ENCODE measurements around the gene RHOB.
"Not testable (repeated sequence)": the region's sequence is repeated elsewhere in the genome, so short reads cannot be mapped to it uniquely, and the experiment has no call there.

RHOB gene

DNA sequence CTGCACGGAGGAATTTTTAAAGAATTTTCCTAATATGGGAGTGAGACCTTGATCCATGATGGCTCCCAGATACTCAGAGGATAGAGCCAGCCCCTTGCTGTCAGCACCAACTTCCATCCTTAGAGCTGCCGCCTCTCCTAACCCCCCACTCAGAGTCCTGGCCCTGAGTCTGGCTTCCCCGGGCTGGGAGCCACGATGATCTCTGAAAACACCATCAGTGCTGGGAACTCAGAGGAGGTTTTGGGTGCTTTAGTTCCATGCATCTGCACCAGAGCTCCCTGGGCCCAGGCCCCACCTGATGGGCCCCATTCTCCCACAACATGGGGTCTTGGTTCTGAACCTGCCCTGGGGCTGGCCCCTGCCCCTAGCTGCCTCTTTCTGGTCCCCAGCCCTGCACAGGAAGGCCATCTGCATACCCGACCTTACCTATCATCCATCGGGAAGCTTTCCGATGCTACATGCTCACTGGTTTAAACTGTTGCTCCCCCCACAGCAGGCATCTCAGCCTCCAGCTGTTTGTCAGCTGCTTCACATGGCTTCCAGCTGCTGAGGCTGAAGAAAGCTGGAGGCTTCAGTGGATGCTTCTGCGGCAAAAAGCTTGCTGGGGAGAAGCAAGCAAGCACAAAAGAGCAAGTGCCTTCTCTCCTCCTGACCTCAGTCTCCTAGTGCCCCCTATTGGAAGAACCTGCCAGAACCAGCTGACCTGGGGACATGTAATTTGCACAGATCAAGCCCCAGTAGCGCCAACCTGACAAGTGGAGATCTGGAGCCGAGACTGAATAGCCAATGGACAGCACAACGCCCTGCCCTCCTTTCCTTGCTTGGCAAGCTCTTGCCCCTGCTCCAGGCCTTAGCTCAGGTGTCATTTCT is 24.2 kb upstream of the RHOB start:
- DNase-seq: peak in 1 of 2 donors; percentile 17

DNA sequence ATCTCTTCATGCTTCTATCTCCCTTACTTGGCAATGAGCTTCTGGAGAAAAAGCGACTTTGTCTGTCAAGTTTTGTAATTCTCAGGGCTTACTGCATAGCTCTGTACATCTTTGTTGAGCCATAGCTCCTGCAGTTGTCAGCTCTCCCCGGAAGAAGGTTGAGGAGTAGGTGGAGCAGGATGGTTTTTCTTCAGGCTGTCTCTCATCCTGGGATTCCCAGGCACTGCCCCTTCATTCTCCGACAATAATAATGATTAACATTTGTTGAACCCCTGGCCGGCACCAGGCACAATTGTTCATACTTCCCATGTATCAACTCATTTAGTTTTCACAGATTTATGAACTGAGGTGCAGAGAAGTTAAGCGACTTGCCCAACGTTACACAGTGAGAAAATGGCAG is 23.5 kb upstream of the RHOB start:
- no peak for DNase-seq

DNA sequence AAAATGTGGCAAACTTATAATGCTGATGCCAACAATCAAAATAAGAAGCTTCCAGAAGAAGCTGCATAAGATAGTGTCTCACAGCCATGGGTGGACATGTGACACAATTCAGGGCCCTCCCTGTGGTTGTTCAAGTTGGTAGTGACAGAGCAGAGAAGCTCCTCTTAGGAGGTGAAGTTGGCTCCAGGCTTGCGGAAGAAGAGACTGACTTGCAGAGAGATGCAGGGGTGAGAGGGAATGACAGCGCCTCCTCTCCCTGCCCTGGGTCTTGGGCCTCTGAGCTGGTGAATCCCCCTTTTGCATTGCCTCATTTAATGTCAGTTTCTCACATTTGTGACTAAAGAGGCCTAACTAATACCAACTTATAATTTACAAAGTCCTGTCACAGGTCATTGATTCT is 23.0 kb upstream of the RHOB start:
- DNase-seq: no peak

DNA sequence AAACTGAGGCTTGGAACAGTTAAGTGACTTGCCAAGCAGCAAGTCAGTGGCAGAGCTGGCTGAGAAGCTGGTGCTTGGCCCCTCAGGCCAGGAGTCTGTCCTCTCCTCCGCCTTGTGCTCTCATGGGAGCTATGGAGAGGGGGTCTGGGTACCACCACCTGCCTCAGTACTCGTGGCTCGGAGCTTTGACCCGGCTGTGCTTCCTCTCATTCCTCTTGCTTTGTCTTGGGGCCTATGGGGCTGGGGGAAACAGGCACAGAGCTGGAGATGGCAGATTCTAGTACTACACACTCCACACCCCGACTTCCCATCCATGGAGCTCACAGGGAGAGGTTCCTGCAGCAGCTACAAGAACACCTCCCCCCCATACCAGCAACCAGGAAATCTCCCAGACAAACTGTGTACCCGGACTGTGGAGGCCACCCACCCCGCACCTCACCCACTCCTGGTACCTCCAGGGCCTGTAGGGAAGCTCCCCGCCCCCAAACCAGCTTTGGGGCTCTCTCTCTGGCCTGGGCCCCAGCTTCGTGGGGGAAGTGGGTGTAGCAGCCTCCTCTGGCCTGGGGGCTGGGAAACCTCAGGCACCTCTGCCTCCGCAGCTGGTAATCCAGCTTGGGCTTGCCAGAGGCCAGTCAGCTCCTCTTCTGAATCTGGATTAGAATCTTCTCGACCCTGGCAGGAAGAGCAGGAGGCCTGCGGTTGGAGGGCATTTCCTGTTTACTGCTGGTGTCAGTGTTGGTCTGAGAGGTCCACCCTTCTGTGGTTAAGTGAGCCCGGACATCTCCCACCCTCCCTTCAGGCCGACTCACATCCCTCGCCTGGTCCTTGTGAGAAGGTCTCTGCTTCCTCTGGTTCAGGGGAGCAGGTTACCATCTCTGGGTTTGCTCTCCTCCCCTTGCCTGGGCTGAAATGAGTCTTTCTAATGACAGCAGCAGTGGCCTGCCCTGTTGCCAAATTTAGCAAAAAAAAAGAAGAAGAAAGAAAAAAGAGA is 22.3 kb upstream of the RHOB start:
- DNase-seq: peak; percentile 34 to 69

DNA sequence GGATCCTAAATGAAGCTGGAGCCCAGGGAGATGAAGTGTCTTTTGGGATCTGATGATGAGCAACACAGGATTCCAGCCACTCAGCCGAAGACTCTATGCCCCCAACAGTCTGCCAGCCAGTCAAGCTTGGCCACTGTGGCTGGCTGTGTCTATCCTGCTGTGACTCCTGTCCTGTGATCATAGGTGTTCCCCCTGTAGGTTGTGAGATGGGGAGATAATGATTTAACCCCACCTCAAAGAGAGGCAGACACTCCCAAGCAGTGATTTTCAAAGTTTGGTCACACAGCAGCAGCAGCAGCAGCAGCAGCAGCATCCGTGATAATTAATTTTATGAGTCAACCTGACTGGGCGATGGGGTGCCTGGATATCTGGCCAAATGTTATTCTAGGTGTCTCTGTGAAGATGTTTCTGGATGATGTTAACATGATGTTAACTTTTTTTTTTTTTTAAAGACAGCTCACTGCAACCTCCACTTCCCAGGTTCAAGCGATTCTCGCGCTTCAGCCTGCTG is 21.4 kb upstream of the RHOB start:
- DNase-seq: no peak

DNA sequence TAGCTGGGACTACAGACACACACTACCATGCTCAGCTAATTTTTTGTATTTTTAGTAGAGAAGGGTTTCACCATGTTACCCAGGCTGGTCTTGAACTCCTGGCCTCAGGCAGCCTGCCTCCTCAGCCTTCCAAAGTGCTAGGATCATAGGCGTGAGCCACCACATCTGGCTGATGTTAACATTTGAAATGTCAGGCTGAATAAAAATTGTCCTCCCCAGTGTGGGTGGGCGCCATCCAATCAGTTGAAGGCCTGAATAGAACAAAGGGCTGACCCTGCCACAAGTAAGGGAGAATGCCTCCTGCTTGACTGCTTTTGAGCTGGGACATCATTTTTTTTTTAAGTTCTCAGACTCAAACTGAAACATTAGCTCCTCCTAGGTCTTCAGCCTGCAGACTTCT is 21.0 kb upstream of the RHOB start:
- DNase-seq: no peak

DNA sequence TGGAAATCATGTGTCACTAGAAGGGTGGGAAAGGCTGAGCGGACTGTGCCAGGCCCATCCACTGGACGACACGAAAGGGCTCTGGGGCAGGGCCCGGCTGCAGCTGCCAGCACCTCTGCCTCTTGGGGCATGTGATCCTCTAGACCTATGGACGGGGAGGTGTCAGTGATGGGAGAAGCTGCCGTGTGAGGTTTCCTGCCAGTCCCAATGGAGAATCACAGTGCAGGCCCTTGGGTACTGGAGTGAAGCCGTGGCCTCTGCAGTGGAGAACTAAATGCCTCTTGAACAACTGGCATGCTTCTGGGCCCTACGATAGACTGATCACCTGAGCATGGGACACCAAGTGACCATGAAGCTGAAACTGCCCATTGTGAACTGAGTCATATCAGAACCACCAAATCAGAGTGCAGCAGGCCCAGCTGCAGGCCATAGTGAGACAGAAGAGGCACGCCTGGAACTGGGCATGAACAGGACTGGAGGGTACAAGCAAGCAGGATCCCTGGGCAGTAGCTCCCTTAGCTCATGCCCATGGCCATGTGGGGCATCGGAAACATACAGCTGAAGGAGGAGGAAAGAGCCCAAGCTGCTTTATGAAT is 18.8 kb upstream of the RHOB start:
- no peak for DNase-seq

DNA sequence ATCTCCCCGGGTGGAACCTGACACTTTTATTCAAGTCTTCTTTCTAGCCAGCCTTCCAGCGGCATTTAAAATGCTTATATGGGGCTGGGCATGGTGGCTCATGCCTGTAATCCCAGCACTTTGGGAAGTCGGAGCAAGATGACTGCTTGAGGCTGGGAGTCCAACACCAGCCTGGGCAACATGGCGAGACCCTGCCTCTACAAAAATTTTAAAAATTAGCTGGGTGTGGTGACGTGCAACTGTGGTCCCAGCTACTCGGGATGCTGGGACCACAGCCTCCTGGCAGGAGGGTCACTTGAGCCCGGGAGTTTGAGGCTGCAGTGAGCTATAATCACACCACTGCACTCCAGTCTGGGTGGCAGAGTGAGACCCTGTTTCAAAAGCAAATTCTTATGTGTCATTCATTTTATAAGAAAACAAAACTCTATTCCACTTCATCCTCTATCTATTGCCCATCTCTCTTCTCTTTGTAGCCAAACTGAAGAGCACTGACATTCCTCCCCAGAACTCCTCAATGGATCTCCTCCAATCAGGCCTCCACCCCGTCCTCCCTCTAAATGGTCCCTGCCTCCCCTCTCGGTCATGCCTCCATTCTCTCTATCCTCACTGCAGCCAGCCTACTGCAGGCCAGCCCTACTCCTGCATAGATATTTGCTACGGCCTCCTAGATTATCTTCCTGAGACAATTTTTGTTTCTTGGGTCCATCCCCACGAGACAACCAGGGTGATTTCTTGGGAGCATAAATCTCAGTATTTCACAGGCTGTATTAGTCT is 18.0 kb upstream of the RHOB start:
- no peak for DNase-seq

DNA sequence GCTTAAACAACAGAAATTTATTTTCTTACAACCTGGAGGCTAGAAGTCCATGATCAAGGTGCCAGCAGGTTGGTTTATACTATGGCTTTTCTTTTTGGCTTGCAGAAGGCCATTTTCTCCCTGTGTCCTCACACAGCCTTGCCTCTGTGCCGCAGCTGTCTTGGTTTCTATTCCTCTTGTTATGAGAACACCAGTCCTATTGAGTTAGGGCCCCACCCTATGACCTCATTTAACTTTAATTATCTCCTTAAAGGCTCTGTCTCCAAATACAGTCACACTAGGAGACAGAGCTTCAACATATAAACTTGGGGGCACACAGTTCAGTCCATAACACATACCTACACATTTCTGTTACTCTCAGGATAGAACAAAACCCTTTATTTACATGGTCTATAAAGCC is 17.3 kb upstream of the RHOB start:
- DNase-seq: peak in 1 of 2 donors; percentile 57

DNA sequence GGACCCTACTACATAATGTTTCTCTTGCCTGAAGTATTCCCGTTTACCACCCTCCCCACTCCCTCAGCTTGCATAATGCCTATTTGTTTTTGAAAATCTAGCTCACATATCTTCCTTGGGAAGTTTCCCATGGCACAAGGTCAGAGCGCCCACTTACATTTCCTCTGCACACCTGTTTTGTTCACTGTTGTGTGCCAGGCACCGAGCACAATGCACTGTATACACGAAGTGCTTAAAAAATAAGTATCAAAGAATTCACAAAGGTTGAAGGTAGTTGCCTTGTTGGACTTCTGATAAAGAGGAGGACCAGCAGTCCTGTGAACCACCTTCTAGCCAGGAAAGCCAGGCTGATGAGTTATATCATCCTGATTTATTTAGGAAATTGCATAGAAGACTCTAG is 16.8 kb upstream of the RHOB start:
- DNase-seq: no peak

DNA sequence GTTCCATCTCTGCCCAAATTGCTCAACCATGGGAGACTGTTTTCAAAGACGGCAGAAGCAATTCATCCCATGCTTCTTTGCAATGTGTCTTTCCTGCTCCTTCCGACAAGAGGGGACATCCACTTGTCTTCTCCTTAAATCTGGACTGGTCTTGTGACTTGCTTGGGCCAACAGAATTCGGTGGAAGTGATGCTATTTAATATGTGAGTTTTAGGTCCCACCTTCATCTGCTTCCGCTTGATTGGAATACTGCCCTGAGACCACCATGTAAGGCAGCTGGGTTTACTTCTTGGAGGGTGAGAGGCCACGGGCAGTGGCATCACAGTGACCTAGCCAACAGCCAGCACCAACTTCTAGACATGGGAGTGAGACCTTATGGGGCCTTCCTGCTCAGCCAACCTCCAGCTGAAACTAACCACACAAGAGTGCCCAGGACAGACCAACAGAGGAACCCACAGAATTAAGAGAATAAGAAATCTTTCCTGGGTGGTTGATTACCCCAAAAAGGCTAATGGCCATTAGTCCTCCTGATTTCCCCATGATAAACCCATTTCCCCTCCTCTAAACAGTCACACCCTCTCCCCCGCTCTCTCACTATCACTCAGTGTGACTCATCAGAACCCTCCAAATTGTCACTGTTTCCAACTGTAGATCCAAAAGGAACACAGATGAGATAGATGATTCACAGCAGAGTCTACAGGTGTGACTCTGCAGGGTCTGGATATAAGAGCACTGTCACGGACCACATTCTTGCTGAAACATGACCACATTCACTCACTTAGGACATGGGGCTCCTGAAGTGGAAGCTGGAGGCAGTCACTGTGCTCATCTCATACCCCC is 16.2 kb upstream of the RHOB start:
- no peak for DNase-seq

DNA sequence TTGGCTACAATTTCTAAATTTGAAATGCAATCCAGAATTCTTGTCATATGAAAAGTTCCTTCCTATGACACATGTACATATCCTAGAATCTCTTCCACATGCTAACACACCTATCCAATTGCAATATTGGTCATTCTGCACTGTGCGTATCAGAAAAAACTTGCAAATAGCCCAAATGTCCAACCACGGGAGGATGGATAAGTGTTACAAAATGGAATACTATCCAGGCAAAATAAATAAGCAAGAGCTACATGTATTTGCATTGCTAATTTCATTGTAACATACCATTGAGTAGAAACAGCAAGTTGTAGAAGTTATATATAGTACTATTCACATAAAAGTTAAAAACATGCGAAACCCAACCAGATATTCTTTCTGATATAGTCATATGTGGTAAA is 15.6 kb upstream of the RHOB start:
- DNase-seq: no peak

DNA sequence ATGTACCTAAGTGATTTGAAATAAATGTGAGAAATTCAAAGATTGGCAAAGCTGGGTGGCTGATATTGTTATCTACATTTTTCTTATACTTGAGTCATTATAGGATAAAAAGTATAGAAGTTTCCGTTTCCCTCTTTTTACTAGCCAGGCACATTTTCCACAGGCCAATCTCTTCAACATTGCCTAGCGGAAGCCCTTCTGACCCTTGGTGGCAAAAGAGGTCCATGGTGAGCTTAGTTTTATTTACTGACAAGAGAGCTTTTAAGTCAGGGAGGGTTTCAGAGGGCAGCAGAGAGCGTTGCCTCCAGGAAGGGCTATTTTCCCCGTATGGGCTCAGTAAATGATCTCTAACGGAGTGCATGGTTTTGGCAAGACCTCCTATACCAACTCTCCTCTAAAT is 15.1 kb upstream of the RHOB start:
- no peak for DNase-seq

DNA sequence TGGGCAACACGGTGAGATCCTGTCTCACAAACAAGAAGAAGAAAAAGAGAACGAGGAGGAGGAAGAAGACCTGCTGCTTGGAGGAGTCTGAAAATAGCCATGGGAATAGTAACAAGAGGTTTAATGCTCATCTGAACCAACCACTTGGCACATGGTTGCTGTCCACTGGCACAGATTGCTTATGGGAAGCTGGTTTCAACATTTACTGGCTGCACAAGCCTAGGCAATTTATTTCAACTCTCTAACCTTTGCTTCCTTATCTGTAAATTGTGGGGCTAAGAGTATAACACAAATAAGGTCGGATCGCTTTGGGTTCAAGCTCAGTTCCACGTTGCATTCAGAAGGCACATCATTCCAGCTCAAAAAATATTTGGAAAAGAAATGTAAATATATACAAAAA is 14.2 kb upstream of the RHOB start:
- DNase-seq: no peak

DNA sequence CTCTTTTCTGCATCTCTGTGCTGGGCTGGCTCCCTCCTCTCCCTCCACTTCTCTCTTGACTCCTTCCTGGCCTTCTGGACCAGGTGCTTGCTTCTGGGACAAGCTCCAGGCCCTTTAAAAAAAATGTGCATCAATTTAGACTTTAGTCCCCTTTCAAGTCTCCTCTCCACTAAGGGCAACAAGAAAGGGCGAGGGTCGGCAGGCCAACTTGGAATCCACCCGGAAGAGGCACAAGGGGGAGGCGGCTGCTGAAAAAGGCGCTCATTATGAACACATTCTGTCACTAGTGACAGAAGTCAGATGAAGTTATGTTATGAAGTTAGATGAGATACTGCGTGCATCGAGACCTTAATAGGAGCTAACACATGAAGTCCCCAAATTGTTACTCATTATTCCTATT is 13.6 kb upstream of the RHOB start:
- DNase-seq: no peak

DNA sequence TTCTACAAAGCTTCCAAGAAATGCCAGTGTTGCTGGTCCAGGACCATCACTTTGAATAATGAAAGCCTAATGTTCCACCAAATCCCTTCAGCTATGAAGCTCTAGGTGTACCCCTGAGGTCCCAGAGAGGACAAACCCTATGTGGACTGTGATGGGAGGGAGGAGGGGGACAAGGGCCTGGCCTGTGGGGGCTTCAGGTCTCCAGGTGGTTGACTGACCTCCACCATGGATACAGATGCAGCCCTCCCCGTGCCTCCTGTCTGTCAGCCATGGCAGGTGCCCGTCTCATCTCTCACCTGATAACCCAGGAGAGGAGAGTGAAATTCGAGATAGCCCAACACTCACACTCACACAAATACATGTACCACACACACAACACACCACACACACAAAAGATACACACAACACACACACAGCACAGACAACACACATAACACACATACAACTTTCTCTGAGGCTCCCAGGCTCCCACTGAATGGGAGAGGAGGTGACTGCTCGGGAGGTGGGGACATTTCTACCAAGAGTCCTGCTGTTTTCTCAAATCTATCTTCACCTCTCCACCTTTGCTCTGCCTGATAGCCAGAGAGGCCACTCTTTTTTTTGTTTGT is 12.8 kb upstream of the RHOB start:
- DNase-seq: no peak

DNA sequence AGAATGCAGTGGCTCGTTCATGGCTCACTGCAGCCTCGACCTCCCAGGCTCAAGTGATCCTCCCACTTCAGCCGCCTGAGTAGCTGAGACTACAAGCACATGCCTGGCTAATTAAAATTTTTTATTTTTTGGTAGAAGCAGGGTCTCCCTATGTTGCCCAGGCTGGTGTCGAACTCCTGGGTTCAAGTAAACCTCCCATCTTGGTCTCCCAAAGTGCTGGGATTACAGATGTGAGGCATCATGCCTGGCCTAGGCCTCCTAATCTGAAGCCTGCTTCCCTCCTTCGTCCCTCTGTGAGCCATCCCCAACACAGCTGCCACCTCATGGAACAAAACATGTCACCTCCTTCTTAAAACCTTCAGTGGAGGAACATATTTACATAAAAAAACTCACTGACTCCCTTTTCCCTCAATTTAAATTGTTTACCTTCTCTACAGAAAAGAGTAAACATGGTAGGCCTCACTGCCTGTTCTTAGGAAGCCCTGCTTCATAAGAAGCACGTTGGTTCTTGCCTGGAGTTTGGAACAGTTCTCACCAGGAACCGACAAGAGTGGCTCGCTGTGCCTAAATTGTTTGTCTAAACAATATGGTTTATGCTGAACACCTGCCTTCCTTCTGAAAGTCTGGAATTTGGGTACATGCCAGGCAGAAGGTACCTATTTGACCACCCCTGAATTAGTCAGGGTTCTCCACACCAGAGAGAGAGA is 12.1 kb upstream of the RHOB start:
- no peak for DNase-seq

DNA sequence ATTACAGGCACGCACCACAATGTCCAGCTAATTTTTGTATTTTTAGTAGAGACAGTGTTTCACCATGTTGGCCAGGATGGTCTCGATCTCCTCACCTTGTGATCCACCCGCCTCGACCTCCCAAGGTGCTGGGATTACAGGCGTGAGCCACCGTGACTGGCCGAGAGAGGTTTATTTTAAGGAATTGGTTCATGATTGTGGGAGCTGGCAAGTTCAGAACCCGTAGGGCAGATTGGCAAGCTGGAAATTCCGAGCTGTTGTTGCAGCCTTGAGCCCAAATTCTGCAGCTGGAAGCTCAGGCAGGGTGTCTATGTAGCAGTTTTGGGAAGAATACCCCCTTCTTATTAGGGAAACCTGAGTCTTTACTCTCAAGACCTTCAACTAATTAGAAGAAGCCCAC is 11.4 kb upstream of the RHOB start:
- not testable (repeated sequence) for DNase-seq

DNA sequence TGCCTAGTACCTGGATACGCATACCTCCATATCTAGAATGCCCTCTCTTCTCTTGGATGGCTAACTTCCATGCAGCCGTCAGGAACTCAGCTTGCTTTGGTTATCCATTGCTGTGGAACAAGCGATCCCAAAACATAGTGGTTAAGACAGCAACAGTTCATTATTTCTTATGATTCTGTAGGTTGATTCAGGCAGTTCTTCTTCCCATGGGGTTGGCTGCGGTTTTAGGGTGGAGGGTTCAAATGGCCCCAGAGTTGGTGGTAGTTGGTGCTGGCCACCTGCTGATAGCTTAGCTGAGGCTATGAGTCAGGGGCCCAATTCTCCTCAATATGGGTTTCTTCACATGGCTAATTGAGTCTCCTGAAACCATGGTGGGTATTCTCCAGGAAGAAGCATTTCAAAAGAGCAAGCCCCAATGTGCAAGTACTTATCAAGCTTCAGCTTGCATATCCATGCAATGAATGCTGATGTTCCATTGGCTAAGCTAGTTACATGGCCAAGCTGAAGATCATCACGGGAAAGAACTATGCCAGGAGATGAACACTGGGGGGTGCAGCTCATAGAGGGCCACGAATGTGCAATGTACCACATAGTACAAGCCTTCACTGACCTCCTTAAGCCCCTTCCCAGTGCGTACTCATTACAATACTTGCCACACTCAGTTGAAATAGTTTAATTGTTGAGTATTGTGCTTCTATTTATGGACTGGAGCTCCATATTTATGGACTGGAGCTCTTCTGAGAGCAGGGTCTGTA is 10.0 kb upstream of the RHOB start:
- DNase-seq: no peak

Measured in CD4-positive, alpha-beta T cell treated with Interleukin-4 for 1 hour (primary cell).